GM10248 (cell line): Measurements from ENCODE around the gene RTL10.

ENCODE experiments used
- CTCF ChIA-PET: fragments of 300-600 bp; sonication (Branson Sonifier 250); formaldehyde crosslinking; extraction: SDS; loops from one replicate; lab custom pipeline; 2021; ENCODE audit warnings: antibody characterized with exemption; lab: Yijun Ruan, JAX
- POLR2A ChIA-PET: fragments of 350-650 bp; sonication (Branson Sonifier 250); formaldehyde crosslinking; extraction: SDS; loops from one replicate; lab custom pipeline; 2020; ENCODE audit warnings: antibody characterized with exemption; lab: Yijun Ruan, JAX
- DNase-seq: peaks from one replicate; pipeline ENCODE4 v3.0.0; 2012; ENCODE audit errors: extremely low spot score
- TF ChIP-seq, protein P1 (sequence below): IDR thresholded peaks from 2 replicates; pipeline ENCODE4 v1.5.1; 2012; ENCODE audit warnings: mild to moderate bottlenecking, low read depth; ENCODE audit errors: extremely low read depth, missing control alignments, control extremely low read depth

RTL10 gene

DNA sequence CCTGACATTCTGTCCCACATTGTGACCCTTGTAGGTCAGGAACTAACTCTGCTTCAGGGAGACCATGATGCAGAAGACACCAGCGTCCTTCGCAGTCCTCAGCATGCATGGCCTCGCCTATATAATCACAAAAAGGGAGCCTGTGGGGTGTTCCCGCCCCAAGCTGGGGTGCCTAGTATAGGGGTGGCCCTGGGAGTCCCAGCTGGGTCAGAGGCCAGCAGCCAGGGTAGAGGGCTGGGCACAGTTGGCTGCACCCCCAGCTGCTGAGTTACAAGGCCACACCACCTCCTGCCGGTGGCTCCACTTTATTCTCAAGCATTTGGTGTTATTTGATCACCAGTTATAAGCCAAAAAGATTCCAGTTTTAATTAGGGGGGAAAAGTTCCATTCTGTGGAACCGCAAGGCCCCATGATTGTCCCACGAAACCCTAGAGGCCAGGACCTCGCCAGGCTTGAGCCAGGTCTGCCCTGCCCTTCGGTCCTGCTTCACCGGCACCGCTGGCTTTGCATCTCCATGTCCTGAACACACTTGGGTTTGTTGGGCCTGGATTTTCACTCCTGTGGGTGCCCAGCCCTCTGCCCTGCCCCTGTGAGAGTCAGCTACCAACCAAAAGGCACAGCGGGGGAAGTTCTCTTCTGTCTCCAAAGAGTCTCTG lies 15.0 kb upstream of the RTL10 start:
- POLR2A ChIA-PET, result no interaction called here
- TF ChIP-seq, protein P1, sequence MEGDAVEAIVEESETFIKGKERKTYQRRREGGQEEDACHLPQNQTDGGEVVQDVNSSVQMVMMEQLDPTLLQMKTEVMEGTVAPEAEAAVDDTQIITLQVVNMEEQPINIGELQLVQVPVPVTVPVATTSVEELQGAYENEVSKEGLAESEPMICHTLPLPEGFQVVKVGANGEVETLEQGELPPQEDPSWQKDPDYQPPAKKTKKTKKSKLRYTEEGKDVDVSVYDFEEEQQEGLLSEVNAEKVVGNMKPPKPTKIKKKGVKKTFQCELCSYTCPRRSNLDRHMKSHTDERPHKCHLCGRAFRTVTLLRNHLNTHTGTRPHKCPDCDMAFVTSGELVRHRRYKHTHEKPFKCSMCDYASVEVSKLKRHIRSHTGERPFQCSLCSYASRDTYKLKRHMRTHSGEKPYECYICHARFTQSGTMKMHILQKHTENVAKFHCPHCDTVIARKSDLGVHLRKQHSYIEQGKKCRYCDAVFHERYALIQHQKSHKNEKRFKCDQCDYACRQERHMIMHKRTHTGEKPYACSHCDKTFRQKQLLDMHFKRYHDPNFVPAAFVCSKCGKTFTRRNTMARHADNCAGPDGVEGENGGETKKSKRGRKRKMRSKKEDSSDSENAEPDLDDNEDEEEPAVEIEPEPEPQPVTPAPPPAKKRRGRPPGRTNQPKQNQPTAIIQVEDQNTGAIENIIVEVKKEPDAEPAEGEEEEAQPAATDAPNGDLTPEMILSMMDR, result no peak
- CTCF ChIA-PET, result interaction anchor here (1.4 kb wide), 2 partner anchors 41 to 72 kb away, joined by 3 to 4 read pairs; partner anchors contain the start of genes COMT and TXNRD2
- no peak for DNase-seq

DNA sequence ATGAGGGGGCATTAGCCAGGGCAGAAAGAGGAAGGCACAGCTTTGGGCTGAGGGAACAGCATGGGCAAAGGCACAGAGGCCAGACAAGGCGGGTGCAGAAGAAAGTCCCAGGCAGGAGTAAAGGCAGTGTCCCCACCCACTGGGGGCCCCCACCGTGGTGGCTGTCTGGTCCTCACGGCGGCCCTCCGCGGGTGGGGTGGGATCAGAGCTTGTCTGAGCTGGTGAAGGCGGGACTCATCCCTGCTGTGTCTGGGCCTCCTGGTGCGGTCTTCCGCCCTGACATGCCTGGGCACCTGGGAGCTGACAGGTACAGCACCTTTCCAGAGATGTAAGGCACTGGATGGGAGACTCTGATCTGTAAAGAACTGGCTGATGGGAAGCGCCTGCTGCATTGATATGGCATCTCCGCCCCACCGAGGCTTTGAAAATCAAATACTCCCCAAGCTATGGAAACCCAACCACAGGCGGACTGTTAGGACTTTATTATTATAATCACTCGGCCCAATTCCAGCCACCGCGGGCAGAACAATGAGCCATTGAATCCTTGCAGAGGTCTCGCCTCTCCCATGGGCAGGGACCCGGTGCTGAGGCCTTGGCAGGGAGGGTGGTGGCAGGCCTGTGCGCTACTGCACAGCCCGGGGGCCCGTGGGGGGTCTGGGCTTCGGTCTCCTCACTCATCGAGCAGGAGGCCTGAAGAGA lies 14.2 kb upstream of the RTL10 start:
- POLR2A ChIA-PET, result no interaction called here
- CTCF ChIA-PET, result interaction anchor here (1.4 kb wide), 1 partner anchor 73 kb away, joined by 3 read pairs; the partner anchor contains the start of genes COMT and TXNRD2
- TF ChIP-seq, protein P1, result no peak
- no peak for DNase-seq

DNA sequence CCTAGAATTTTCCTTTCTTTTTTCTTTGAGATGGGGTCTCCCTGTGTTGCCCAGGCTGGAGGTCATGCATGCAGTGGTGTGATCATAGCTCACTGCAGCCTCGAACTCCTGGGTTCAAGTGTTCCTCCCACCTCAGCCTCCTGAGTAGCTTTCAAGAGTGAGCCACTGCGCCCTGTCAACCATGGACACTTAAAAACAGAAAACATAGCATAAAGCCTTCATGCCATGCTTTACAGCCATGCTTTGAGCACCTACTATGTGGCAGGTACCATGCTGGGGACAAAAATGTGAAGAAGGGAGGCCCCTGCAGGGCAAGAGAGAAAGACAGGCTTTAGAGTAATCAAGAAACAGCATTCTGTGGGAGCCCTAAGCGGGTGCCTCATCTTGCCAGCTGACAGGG lies 13.7 kb upstream of the RTL10 start:
- CTCF ChIA-PET, result no interaction called here
- TF ChIP-seq, protein P1, result no peak
- POLR2A ChIA-PET, result no interaction called here
- DNase-seq, result no peak

DNA sequence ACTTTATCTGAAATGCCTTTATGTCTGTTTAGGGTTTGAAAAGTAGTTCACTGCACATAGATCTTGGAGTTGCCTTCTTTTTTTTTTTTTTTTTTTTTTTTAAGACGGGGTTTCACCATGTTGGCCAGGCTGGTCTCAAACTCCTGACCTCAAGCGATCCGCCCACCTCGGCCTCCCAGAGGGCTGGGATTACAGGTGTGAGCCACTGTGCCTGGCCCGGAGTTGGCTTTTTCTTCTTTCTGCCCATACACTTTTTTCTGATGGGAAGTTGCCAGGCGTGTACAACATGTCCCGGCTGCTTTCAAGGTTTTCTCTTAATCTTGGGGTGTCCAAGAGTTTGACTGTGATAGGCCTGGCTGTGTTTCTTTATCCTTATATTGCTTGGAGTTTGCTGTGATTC lies 12.9 kb upstream of the RTL10 start:
- DNase-seq, result no peak
- TF ChIP-seq, protein P1, result no peak
- CTCF ChIA-PET, result no interaction called here
- POLR2A ChIA-PET, result no interaction called here

DNA sequence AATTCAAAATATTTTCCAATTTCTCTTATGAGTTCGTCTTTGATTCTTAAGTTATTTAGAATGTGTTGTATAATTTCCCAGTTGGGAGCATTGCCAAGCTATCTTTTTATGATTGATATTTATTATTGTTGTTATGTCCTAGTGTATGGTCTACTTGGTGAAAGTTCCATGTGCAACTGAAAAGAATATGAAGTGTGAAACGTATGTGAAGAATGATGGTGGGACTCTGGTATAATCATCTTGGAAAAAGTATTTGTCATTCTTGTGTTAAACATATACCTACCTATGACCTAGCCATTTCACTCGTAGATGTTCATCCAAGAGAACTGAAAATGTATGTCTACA lies 12.0 kb upstream of the RTL10 start:
- CTCF ChIA-PET, result interaction anchor here (1.2 to 1.3 kb wide), 2 partner anchors 11 to 136 kb away, joined by 3 to 6 read pairs; no protein-coding TSS in a partner anchor

DNA sequence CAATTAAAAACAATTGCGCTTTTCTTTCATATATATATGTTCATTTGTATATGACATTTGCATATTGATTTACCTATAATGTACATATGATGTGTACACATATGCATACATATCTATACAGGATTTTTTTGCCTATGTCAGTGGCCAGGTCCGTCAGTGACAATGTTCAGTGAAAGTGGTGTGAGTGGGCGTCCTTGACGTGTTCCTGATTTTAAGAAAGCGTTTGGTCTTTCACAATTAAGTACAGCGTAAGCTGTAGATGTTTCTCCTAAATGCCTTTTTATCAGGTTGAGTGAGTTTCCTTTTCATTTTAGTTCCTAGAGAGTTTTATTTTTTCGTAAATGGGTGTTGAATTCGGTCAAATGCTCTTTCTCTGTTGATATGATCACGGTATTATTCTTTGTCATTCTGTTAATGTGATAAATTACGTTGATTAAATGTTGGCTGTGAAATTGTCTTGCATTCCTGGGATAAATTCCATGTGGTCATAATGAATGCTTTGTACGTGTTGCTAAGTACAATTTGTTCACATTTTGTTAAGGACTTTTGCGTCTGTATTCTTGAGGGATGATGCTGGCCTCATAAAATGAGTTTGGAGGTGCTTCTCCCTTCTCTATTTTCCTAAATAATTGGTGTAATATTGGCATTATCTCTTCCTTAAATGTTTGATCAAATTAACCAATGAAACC lies 10.6 kb upstream of the RTL10 start:
- DNase-seq, result no peak
- TF ChIP-seq, protein P1, result no peak
- POLR2A ChIA-PET, result no interaction called here
- CTCF ChIA-PET, result interaction anchor here (0.9 to 1.0 kb wide), 4 partner anchors 9 to 45 kb away, joined by 3 to 4 read pairs (median 4); no protein-coding TSS in a partner anchor

More for the DNA sequence above, 12.0 kb upstream of the RTL10 start:
- no peak for DNase-seq
- TF ChIP-seq, protein P1, result no peak
- POLR2A ChIA-PET, result no interaction called here
